HCT116 (cell line): ENCODE measurements around the gene TIAM2. TPM values are rescaled to one million over a fixed set of nuclear protein-coding genes. Genes with fewer than 3 reads are reported as not detected.

Experiments used
- ATAC-seq: fragments of 200-7000 bp; cut with Tn5 transposase; 2 replicates; pipeline ENCODE4 v1.9.1; 2020; ENCODE audit warnings: mild to moderate bottlenecking, moderate library complexity
- BruUV-seq: library from RNA; stranded (reverse); fragments of 400-500 nt; replicated peaks from 2 replicates; lab custom pipeline; 2021; lab: Mats Ljungman, UMichigan
- CTCF ChIA-PET: fragments of 300-600 bp; sonication (Branson Sonifier 250); formaldehyde crosslinking; loops from one replicate; lab custom pipeline; 2021; ENCODE audit warnings: antibody characterized with exemption; lab: Charles Lee
- POLR2A ChIA-PET: fragments of 300-600, 350-600 bp; sonication (Branson Sonifier 250); formaldehyde crosslinking; loops from one replicate; lab custom pipeline; 2021; ENCODE audit warnings: antibody characterized with exemption; lab: Charles Lee
- RAD21 ChIA-PET, 2 experiments: fragments of 300-600 bp; sonication (Branson Sonifier 250); formaldehyde crosslinking; loops; one replicate each; lab custom pipeline; 2023; ENCODE audit warnings: low total read pairs in 2 of 2; ENCODE audit not compliant: uncharacterized antibody in 2 of 2, unreplicated experiment in 2 of 2, low non-redundant PET in 1 of 2; lab: Charles Lee
- DNase-seq: peaks from one replicate; pipeline ENCODE4 v3.0.0-alpha.2; 2010; ENCODE audit warnings: low read depth, low spot score
- H2AFZ ChIP-seq: fragments of 200-600 bp; shearing (Covaris generic), sonication (generic); 2 replicates; pipeline ENCODE4 v1.6.1; 2017; ENCODE audit warnings: low read depth, mixed run types, mixed read lengths, antibody characterized with exemption, low read length; ENCODE audit not compliant: poor library complexity, severe bottlenecking
- H3K27ac ChIP-seq: 2 replicates; pipeline ENCODE4 v1.5.1; 2012; ENCODE audit warnings: low read depth, low read length
- H3K27me3 ChIP-seq: fragments of 200-600 bp; sonication (generic); 2 replicates; pipeline ENCODE4 v1.6.1; 2016; ENCODE audit warnings: mixed run types, low read length, mixed read lengths; ENCODE audit not compliant: insufficient read depth
- H3K36me3 ChIP-seq, 2 experiments: fragments of 200-500 bp in 1 of 2; fragments of 200-600 bp in 1 of 2; sonication (Bioruptor generic) in 1 of 2; sonication (generic) in 1 of 2; 2 replicates each; pipeline versions ENCODE4 v1.5.1 to v1.6.1; 2014 to 2016; ENCODE audit warnings: low read length in 2 of 2, inconsistent platforms in 1 of 2, mixed read lengths in 1 of 2, mixed run types in 1 of 2; ENCODE audit not compliant: insufficient read depth in 2 of 2, control insufficient read depth in 1 of 2
- H3K4me1 ChIP-seq, 2 experiments: fragments of 200-600 bp in 1 of 2; sonication (generic) in 1 of 2; 2 replicates each; pipeline versions ENCODE4 v1.5.1 to v1.6.1; 2012 to 2017; ENCODE audit warnings: low read length in 2 of 2, inconsistent platforms in 1 of 2, mild to moderate bottlenecking in 1 of 2, mixed read lengths in 1 of 2, mixed run types in 1 of 2, moderate library complexity in 1 of 2; ENCODE audit not compliant: insufficient read depth in 2 of 2, control insufficient read depth in 1 of 2
- H3K4me2 ChIP-seq: fragments of 200-600 bp; sonication (generic); 2 replicates; pipeline ENCODE4 v1.6.1; 2017; ENCODE audit warnings: mixed run types, low read length, mixed read lengths
- H3K4me3 ChIP-seq, 2 experiments: fragments of 200-600 bp in 1 of 2; sonication (generic) in 1 of 2; replicated peaks in 1 of 2; 2 replicates each; pipeline ENCODE4 v1.5.1; 2011 to 2016; ENCODE audit warnings: low read length in 2 of 2, control low read depth in 1 of 2, low read depth in 1 of 2, mild to moderate bottlenecking in 1 of 2, mixed read lengths in 1 of 2, mixed run types in 1 of 2
- H3K79me2 ChIP-seq: fragments of 200-600 bp; sonication (generic); 2 replicates; pipeline ENCODE4 v1.6.1; 2017; ENCODE audit warnings: mild to moderate bottlenecking, mixed run types, low read length, moderate library complexity, mixed read lengths; ENCODE audit not compliant: insufficient read depth
- H3K9ac ChIP-seq: fragments of 200-600 bp; sonication (generic); 2 replicates; pipeline ENCODE4 v1.6.1; 2016; ENCODE audit warnings: low read length, mixed read lengths
- H3K9me2 ChIP-seq: fragments of 200-600 bp; sonication (generic), shearing (Covaris generic); 2 replicates; pipeline ENCODE4 v1.6.1; 2017; ENCODE audit warnings: mixed run types, mild to moderate bottlenecking, moderate library complexity; ENCODE audit not compliant: insufficient read depth
- H3K9me3 ChIP-seq, 2 experiments: fragments of 200-500 bp in 1 of 2; fragments of 200-600 bp in 1 of 2; sonication (Bioruptor generic) in 1 of 2; sonication (generic) in 1 of 2; 2 replicates each; pipeline ENCODE4 v1.6.1; 2014 to 2017; ENCODE audit warnings: low read length in 2 of 2, mixed read lengths in 2 of 2, inconsistent platforms in 1 of 2, low read depth in 1 of 2, mild to moderate bottlenecking in 1 of 2, mixed run types in 1 of 2, moderate library complexity in 1 of 2; ENCODE audit not compliant: control insufficient read depth in 1 of 2, insufficient read depth in 1 of 2
- H4K20me1 ChIP-seq: fragments of 200-600 bp; sonication (generic), shearing (Covaris generic); 2 replicates; pipeline ENCODE4 v1.6.1; 2017; ENCODE audit warnings: mixed run types, mild to moderate bottlenecking, moderate library complexity; ENCODE audit not compliant: insufficient read depth
- CBX3 ChIP-seq: IDR thresholded peaks from 2 replicates; pipeline ENCODE4 v1.6.1; 2012; ENCODE audit warnings: low read depth
- CEBPB ChIP-seq: IDR thresholded peaks from 2 replicates; pipeline ENCODE4 v1.6.1; 2012; ENCODE audit warnings: low read depth
- EGR1 ChIP-seq: IDR thresholded peaks from 2 replicates; pipeline ENCODE4 v1.6.1; 2012; ENCODE audit warnings: low read depth
- ELF1 ChIP-seq: IDR thresholded peaks from 2 replicates; pipeline ENCODE4 v1.6.1; 2012; ENCODE audit warnings: low read depth, borderline replicate concordance
- EZH2 ChIP-seq: fragments of 200-600 bp; sonication (generic); IDR thresholded peaks from 2 replicates; pipeline ENCODE4 v1.6.1; 2017; ENCODE audit warnings: antibody characterized with exemption, mixed run types
- EZH2phosphoT487 ChIP-seq: fragments of 200-600 bp; IDR thresholded peaks from 2 replicates; pipeline ENCODE4 v1.6.1; 2018; ENCODE audit warnings: antibody characterized with exemption, borderline replicate concordance
- FOSL1 ChIP-seq: IDR thresholded peaks from 2 replicates; pipeline ENCODE4 v1.6.1; 2012; ENCODE audit warnings: low read depth
- JUND ChIP-seq: IDR thresholded peaks from 2 replicates; pipeline ENCODE4 v1.6.1; 2012
- POLR2AphosphoS5 ChIP-seq: IDR thresholded peaks from 2 replicates; pipeline ENCODE4 v1.6.1; 2011; ENCODE audit warnings: mild to moderate bottlenecking, low read depth, low read length, moderate library complexity
- RAD21 ChIP-seq: IDR thresholded peaks from 2 replicates; pipeline ENCODE4 v1.6.1; 2012; ENCODE audit warnings: low read depth, mild to moderate bottlenecking
- SIN3A ChIP-seq: IDR thresholded peaks from 2 replicates; pipeline ENCODE4 v1.6.1; 2012; ENCODE audit warnings: low read depth
- SP1 ChIP-seq: IDR thresholded peaks from 2 replicates; pipeline ENCODE4 v1.6.1; 2012; ENCODE audit warnings: low read depth
- SRF ChIP-seq: IDR thresholded peaks from 2 replicates; pipeline ENCODE4 v1.6.1; 2012; ENCODE audit warnings: low read depth
- YY1 ChIP-seq: IDR thresholded peaks from 2 replicates; pipeline ENCODE4 v1.6.1; 2011; ENCODE audit warnings: low read length, low read depth, moderate library complexity, mild to moderate bottlenecking; ENCODE audit not compliant: insufficient replicate concordance; ENCODE audit errors: extremely low read depth
- ZFX ChIP-seq: fragments of 450-650 bp; IDR thresholded peaks from 2 replicates; pipeline ENCODE4 v1.6.1; 2017
- intact Hi-C: fragments of 100-400 bp; cut with micrococcal nuclease; formaldehyde crosslinking; loops from 2 replicates; pipeline ENCODE4 v1.10.0; 2022
- total RNA-seq: library from RNA; stranded (reverse); gene quantifications from one replicate; pipeline ENCODE4 v1.2.1, GENCODE V29; 2021; ENCODE audit not compliant: unreplicated experiment
- TF ChIP-seq, protein P1 (sequence below): IDR thresholded peaks from 2 replicates; pipeline ENCODE4 v1.6.1; 2012
- TF ChIP-seq, protein P2 (sequence below): IDR thresholded peaks from 2 replicates; pipeline ENCODE4 v1.6.1; 2011; ENCODE audit warnings: mild to moderate bottlenecking, low read length, moderate library complexity; ENCODE audit not compliant: insufficient replicate concordance; ENCODE audit errors: extremely low read depth
- TF ChIP-seq, protein P3 (sequence below), 3 experiments: fragments of 200-600 bp in 1 of 3; sonication (generic) in 1 of 3; IDR thresholded peaks in 2 of 3; conservative IDR thresholded peaks in 1 of 3; 2 replicates each; pipeline ENCODE4 v1.5.1; 2012 to 2017; ENCODE audit warnings: low read depth in 2 of 3, low read length in 2 of 3, antibody characterized with exemption in 1 of 3, borderline replicate concordance in 1 of 3, control low read depth in 1 of 3, mild to moderate bottlenecking in 1 of 3, mixed read lengths in 1 of 3, mixed run types in 1 of 3, moderate library complexity in 1 of 3; ENCODE audit not compliant: insufficient read depth in 1 of 3

Gene TIAM2
- total RNA-seq, 1 experiment from 2014 or later: 9.4 TPM

DNA sequence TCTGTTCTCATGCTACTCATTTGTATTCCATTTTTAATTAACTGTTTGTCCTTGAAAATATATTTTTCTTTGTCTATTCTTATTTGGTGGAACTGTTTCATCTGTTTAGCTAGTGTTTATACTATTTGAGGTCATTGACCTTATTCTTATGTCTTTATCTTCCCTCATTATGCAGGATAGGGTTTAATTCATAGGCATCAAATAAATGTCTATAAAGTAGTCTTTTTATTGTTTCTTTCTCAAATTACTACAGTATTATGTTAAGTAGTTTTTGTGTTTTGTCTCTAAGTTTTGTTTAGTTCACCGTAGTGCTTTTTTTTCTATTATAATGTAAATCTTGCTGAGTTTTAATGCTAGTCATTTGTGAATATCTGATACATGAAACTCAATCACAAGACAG, 19.0 kb downstream of the TIAM2 start:
- H3K9ac ChIP-seq: no peak overlapping the region
- ChIA-PET CTCF (no interaction called here), RAD21 (no interaction called here), POLR2A (no interaction called here)
- no peak overlapping the region for H3K27ac ChIP-seq
- H3K4me2 ChIP-seq: no peak overlapping the region
- no peaks in the 10 kb centered on the region for H3K79me2 ChIP-seq
- no peak for ATAC-seq
- H3K4me1 ChIP-seq: no peaks in the 10 kb centered on the region
- H2AFZ ChIP-seq: no peak overlapping the region
- DNase-seq: no peak
- no TSS peak for BruUV-seq
- H4K20me1 ChIP-seq: no peaks in the 10 kb centered on the region
- H3K27me3 ChIP-seq: no peaks in the 10 kb centered on the region
- no peak overlapping the region for H3K4me3 ChIP-seq
- TF ChIP-seq EZH2phosphoT487: no peak
- no peak for TF ChIP-seq SRF
- TF ChIP-seq ZFX: no peak
- TF ChIP-seq POLR2AphosphoS5: no peak
- TF ChIP-seq, protein P1, sequence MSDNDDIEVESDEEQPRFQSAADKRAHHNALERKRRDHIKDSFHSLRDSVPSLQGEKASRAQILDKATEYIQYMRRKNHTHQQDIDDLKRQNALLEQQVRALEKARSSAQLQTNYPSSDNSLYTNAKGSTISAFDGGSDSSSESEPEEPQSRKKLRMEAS: no peak
- TF ChIP-seq JUND: no peak
- intact Hi-C loops: no loop called here
- H3K9me2 ChIP-seq: no peaks in the 10 kb centered on the region
- no peaks in the 10 kb centered on the region for H3K36me3 ChIP-seq
- H3K9me3 ChIP-seq: no peaks in the 10 kb centered on the region

DNA sequence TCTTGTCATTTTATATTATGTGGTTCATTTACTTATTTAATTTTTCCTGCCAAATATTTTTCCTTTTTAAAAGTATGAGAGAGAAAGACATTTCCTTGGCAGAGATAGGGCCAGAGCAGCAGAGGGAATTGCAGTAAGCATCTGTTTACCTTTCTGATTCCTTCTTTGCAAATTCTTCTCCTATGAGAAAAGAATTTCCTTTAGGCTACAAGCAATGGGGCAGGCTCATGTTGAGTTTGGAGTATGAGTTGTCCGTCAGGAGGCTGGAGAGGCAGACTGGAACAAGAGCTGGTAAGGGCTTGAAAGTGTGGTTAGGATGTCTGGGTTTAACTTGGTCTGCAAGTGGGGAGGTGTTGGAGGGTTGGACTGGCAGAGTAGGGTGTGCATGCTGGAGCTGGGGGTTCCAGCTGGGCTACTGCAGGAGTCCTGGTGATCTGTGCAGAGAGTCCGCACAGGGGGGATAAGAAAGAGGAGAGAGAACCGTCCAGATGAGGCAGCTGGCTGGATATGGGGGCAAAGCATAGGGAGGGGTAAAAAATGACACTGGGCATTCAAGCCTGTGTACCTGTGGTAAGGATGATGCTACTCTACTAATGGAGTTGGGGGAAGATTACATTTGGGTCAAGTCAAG, 19.7 kb downstream of the TIAM2 start:
- ATAC-seq: no peak
- no peaks in the 10 kb centered on the region for H3K36me3 ChIP-seq
- DNase-seq: no peak
- H3K79me2 ChIP-seq: no peaks in the 10 kb centered on the region
- no TSS peak for BruUV-seq
- H2AFZ ChIP-seq: no peak overlapping the region
- intact Hi-C loops: no loop called here
- H3K27me3 ChIP-seq: no peaks in the 10 kb centered on the region
- H4K20me1 ChIP-seq: no peaks in the 10 kb centered on the region
- no peaks in the 10 kb centered on the region for H3K9me2 ChIP-seq
- H3K4me2 ChIP-seq: no peak overlapping the region
- ChIA-PET RAD21 (no interaction called here), CTCF (no interaction called here), POLR2A (no interaction called here)
- H3K4me3 ChIP-seq: no peak overlapping the region
- no peak overlapping the region for H3K27ac ChIP-seq
- H3K9ac ChIP-seq: no peak overlapping the region
- H3K4me1 ChIP-seq: no peaks in the 10 kb centered on the region
- H3K9me3 ChIP-seq: no peaks in the 10 kb centered on the region
- TF ChIP-seq YY1: no peak
- TF ChIP-seq, protein P1: no peak
- TF ChIP-seq ELF1: no peak
- TF ChIP-seq FOSL1: no peak
- no peak for TF ChIP-seq SP1
- TF ChIP-seq, protein P2, sequence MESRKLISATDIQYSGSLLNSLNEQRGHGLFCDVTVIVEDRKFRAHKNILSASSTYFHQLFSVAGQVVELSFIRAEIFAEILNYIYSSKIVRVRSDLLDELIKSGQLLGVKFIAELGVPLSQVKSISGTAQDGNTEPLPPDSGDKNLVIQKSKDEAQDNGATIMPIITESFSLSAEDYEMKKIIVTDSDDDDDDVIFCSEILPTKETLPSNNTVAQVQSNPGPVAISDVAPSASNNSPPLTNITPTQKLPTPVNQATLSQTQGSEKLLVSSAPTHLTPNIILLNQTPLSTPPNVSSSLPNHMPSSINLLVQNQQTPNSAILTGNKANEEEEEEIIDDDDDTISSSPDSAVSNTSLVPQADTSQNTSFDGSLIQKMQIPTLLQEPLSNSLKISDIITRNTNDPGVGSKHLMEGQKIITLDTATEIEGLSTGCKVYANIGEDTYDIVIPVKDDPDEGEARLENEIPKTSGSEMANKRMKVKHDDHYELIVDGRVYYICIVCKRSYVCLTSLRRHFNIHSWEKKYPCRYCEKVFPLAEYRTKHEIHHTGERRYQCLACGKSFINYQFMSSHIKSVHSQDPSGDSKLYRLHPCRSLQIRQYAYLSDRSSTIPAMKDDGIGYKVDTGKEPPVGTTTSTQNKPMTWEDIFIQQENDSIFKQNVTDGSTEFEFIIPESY: no peak
- TF ChIP-seq, protein P3, sequence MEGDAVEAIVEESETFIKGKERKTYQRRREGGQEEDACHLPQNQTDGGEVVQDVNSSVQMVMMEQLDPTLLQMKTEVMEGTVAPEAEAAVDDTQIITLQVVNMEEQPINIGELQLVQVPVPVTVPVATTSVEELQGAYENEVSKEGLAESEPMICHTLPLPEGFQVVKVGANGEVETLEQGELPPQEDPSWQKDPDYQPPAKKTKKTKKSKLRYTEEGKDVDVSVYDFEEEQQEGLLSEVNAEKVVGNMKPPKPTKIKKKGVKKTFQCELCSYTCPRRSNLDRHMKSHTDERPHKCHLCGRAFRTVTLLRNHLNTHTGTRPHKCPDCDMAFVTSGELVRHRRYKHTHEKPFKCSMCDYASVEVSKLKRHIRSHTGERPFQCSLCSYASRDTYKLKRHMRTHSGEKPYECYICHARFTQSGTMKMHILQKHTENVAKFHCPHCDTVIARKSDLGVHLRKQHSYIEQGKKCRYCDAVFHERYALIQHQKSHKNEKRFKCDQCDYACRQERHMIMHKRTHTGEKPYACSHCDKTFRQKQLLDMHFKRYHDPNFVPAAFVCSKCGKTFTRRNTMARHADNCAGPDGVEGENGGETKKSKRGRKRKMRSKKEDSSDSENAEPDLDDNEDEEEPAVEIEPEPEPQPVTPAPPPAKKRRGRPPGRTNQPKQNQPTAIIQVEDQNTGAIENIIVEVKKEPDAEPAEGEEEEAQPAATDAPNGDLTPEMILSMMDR (IDR thresholded peaks at IDR 0.05 in 2 of 3, conservative IDR thresholded peaks at IDR 0.05 in 1 of 3; ENCODE audit: borderline replicate concordance in 1 of 3, insufficient read depth in 1 of 3, low read depth in 2 of 3, low read length in 2 of 3): no peak
- TF ChIP-seq EGR1: no peak
- TF ChIP-seq CBX3: no peak
- TF ChIP-seq SIN3A: no peak
- TF ChIP-seq EZH2phosphoT487: no peak
- TF ChIP-seq EZH2: no peak
- TF ChIP-seq JUND: no peak
- no peak for TF ChIP-seq RAD21
- no peak for TF ChIP-seq POLR2AphosphoS5
- TF ChIP-seq CEBPB: no peak
